ENCODE data around the gene TBX4.

Gene TBX4

DNA sequence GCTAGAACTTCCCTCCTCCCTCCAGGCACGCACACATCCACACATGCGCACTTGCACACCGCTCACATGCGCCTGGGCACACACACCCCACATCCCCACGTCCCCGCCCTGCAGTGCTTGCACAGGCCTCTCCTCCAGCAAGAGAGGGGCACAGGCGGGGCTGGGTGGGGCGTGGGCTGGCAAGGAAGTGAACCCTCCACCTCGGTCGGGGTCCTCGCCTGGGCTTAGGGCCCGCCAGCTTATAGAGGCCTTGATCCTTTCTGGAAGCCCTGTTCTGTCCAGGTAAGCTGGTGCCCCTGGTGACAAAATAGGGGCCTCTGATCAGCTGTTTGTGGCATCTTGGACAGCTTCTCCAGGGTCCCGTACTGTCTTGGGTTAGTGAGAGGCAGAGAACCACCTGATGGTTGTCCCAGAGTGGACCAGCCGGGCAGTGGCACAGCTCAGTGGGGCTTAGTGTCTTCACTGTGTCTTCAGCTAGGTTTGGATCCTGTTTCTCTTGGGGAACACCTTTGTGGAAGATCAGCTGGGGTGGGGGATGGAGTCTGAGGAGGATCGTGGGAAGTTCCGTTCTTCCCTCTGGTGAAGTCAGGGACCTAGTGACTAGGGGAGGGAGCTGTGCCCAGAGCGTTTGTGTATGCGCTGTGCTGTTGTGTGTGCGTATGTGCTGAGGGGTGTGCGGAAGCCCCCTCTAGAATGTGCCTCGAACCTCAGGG lies 12.1 kb downstream of the TBX4 start:
- Histone ChIP-seq H3K9ac (ENCODE audit: insufficient read length) (no peak overlapping the region), H3K27ac (no peak overlapping the region), H3K36me3 (ENCODE audit: insufficient read depth, low read length) (no peaks in the 10 kb centered on the region), H3K9me3 (ENCODE audit: low read depth, low read length) (no peaks in the 10 kb centered on the region), H3K4me3 (no peak overlapping the region)
- DNase-seq (ENCODE audit: low read depth, low spot score), result no peak
- TF ChIP-seq FOXP2 (optimal IDR thresholded peaks at IDR 0.05; ENCODE audit: control extremely low read depth, extremely low read length, insufficient read depth), result no peak
- TF ChIP-seq POLR2AphosphoS5 (IDR thresholded peaks at IDR 0.05; ENCODE audit: borderline replicate concordance, low read depth, low read length), result no peak
- TF ChIP-seq EZH2 (IDR thresholded peaks at IDR 0.05), result no peak

- TF ChIP-seq POLR2AphosphoS5 (IDR thresholded peaks at IDR 0.05; ENCODE audit: borderline replicate concordance, low read depth, low read length) (no peak), EZH2 (IDR thresholded peaks at IDR 0.05) (no peak), FOXP2 (optimal IDR thresholded peaks at IDR 0.05; ENCODE audit: control extremely low read depth, extremely low read length, insufficient read depth) (no peak)
- no peak overlapping the region for H3K9ac ChIP-seq (ENCODE audit: insufficient read length)
Measured at GRCh38 chr17:61464843-61465180, 12.6 kb downstream of the TBX4 start.

GRCh38 chr17:61465550-61466237 lies 13.5 kb downstream of the TBX4 start:
- TF ChIP-seq EZH2 (IDR thresholded peaks at IDR 0.05) (no peak), FOXP2 (optimal IDR thresholded peaks at IDR 0.05; ENCODE audit: control extremely low read depth, extremely low read length, insufficient read depth) (no peak), POLR2AphosphoS5 (IDR thresholded peaks at IDR 0.05; ENCODE audit: borderline replicate concordance, low read depth, low read length) (no peak)
- H3K36me3 ChIP-seq (ENCODE audit: insufficient read depth, low read length), result no peaks in the 10 kb centered on the region
- H3K9me3 ChIP-seq (ENCODE audit: low read depth, low read length), result no peaks in the 10 kb centered on the region
- no peak overlapping the region for H3K4me3 ChIP-seq
- no peak for DNase-seq (ENCODE audit: low read depth, low spot score)
- H3K9ac ChIP-seq (ENCODE audit: insufficient read length), result no peak overlapping the region
- no peak overlapping the region for H3K27ac ChIP-seq

More at GRCh38 chr17:61464843-61465180, 12.6 kb downstream of the TBX4 start:
- H3K36me3 ChIP-seq (ENCODE audit: insufficient read depth, low read length), result no peaks in the 10 kb centered on the region
- no peaks in the 10 kb centered on the region for H3K9me3 ChIP-seq (ENCODE audit: low read depth, low read length)
- no peak overlapping the region for H3K27ac ChIP-seq
- no peak overlapping the region for H3K4me3 ChIP-seq
- DNase-seq (ENCODE audit: low read depth, low spot score), result no peak

- Histone ChIP-seq H3K9ac (ENCODE audit: insufficient read length) (no peak overlapping the region), H3K4me3 (no peak overlapping the region), H3K27ac (no peak overlapping the region), H3K36me3 (ENCODE audit: insufficient read depth, low read length) (no peaks in the 10 kb centered on the region), H3K9me3 (ENCODE audit: low read depth, low read length) (no peaks in the 10 kb centered on the region)
- no peak for DNase-seq (ENCODE audit: low read depth, low spot score)
- TF ChIP-seq FOXP2 (optimal IDR thresholded peaks at IDR 0.05; ENCODE audit: control extremely low read depth, extremely low read length, insufficient read depth) (no peak), POLR2AphosphoS5 (IDR thresholded peaks at IDR 0.05; ENCODE audit: borderline replicate concordance, low read depth, low read length) (no peak)
Measured at GRCh38 chr17:61466246-61466645, 14.0 kb downstream of the TBX4 start.

- H3K4me3 ChIP-seq, result no peak overlapping the region
- no peak overlapping the region for H3K9ac ChIP-seq (ENCODE audit: insufficient read length)
- TF ChIP-seq FOXP2 (optimal IDR thresholded peaks at IDR 0.05; ENCODE audit: control extremely low read depth, extremely low read length, insufficient read depth) (no peak), POLR2AphosphoS5 (IDR thresholded peaks at IDR 0.05; ENCODE audit: borderline replicate concordance, low read depth, low read length) (no peak), EZH2 (IDR thresholded peaks at IDR 0.05) (no peak)
- no peaks in the 10 kb centered on the region for H3K9me3 ChIP-seq (ENCODE audit: low read depth, low read length)
- no peak for DNase-seq (ENCODE audit: low read depth, low spot score)
- no peak overlapping the region for H3K27ac ChIP-seq
- H3K36me3 ChIP-seq (ENCODE audit: insufficient read depth, low read length), result no peaks in the 10 kb centered on the region
Measured at GRCh38 chr17:61467416-61468262, 15.4 kb downstream of the TBX4 start.

GRCh38 chr17:61468263-61468907 lies 16.2 kb downstream of the TBX4 start:
- Histone ChIP-seq H3K27ac (no peak overlapping the region), H3K9ac (ENCODE audit: insufficient read length) (no peak overlapping the region), H3K9me3 (ENCODE audit: low read depth, low read length) (no peaks in the 10 kb centered on the region), H3K4me3 (no peak overlapping the region), H3K36me3 (ENCODE audit: insufficient read depth, low read length) (no peaks in the 10 kb centered on the region)
- DNase-seq (ENCODE audit: low read depth, low spot score), result no peak
- TF ChIP-seq EZH2 (IDR thresholded peaks at IDR 0.05), result no peak
- no peak for TF ChIP-seq FOXP2 (optimal IDR thresholded peaks at IDR 0.05; ENCODE audit: control extremely low read depth, extremely low read length, insufficient read depth)
- no peak for TF ChIP-seq POLR2AphosphoS5 (IDR thresholded peaks at IDR 0.05; ENCODE audit: borderline replicate concordance, low read depth, low read length)

DNA sequence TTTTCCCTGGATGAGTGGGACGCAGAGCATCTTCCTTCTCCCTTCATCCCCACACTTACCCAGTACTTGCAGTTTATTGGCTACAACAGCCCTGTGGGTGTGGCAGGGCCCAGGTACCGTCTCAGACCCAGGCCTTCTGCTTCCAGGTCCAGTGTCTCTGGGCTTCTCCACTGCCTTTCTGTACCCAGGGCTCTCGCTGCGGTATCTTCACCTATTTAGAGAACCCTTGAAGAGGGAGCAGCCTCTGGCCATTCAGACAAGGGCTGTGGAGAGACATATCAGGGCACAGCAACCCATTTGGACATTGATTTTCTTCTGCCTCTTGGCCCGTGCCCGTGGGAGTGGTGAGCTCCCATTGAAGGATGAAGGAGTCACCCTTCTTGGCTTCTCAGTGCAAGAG lies 17.3 kb downstream of the TBX4 start:
- TF ChIP-seq EZH2 (IDR thresholded peaks at IDR 0.05) (no peak), FOXP2 (optimal IDR thresholded peaks at IDR 0.05; ENCODE audit: control extremely low read depth, extremely low read length, insufficient read depth) (no peak), POLR2AphosphoS5 (IDR thresholded peaks at IDR 0.05; ENCODE audit: borderline replicate concordance, low read depth, low read length) (no peak)
- no peaks in the 10 kb centered on the region for H3K9me3 ChIP-seq (ENCODE audit: low read depth, low read length)
- H3K9ac ChIP-seq (ENCODE audit: insufficient read length), result no peak overlapping the region
- H3K27ac ChIP-seq, result no peak overlapping the region
- H3K36me3 ChIP-seq (ENCODE audit: insufficient read depth, low read length), result no peaks in the 10 kb centered on the region
- DNase-seq (ENCODE audit: low read depth, low spot score), result no peak
- H3K4me3 ChIP-seq, result no peak overlapping the region

DNA sequence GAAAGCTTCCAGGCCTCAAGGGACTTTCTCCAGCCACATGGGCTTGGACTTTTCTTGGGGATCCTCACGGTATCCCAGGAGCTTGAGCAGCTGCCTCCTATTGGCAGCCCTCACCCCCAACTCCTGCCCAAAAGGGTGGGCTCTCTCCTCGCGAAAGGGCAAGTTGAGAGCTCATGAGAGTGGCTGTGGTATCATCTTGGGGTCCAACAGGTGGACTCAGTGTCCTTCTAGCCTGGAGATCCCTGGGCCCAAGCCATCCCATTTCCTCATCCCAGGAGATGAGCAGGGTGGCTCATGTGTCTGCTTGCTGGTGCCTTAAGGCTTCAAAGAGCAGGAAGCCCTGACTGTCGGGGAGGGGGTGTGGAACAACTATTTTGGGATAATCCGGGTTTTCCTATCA lies 17.7 kb downstream of the TBX4 start:
- no peak for DNase-seq (ENCODE audit: low read depth, low spot score)
- TF ChIP-seq FOXP2 (optimal IDR thresholded peaks at IDR 0.05; ENCODE audit: control extremely low read depth, extremely low read length, insufficient read depth) (no peak), EZH2 (IDR thresholded peaks at IDR 0.05) (no peak), POLR2AphosphoS5 (IDR thresholded peaks at IDR 0.05; ENCODE audit: borderline replicate concordance, low read depth, low read length) (no peak)

More for the DNA sequence above, 17.7 kb downstream of the TBX4 start:
- Histone ChIP-seq H3K27ac (no peak overlapping the region), H3K9ac (ENCODE audit: insufficient read length) (no peak overlapping the region), H3K9me3 (ENCODE audit: low read depth, low read length) (no peaks in the 10 kb centered on the region), H3K4me3 (no peak overlapping the region), H3K36me3 (ENCODE audit: insufficient read depth, low read length) (no peaks in the 10 kb centered on the region)
